GM21786 (cell line): ENCODE data around the gene CDH12.
"Not testable (repeated sequence)": the region's sequence is repeated elsewhere in the genome, so short reads cannot be mapped to it uniquely, and the experiment has no call there.

Experiments used
- ATAC-seq: cut with Tn5 transposase; IDR thresholded peaks from one replicate; pipeline ENCODE4 v1.9.1; 2021; ENCODE audit not compliant: unreplicated experiment

Gene CDH12

DNA sequence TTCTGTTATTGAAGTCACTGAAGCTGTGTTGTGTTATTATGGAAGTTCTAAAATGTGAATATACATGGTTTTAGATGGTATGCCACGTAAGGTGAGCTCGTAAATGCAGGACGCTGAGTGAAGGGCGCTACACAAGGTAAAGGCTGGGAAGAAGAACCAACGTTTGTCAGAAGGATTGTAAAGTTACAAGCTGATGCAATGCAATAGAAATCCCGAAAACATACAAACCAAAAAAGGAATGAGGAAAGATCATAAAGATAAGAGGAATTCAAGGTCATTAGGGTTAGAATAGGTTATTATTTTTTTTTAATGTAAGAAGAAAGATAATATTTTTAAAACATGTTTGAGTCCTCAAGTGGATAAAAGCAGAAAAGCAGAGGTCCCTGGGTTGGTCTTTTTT, 538.6 kb downstream of the CDH12 start:
- no peak for ATAC-seq

DNA sequence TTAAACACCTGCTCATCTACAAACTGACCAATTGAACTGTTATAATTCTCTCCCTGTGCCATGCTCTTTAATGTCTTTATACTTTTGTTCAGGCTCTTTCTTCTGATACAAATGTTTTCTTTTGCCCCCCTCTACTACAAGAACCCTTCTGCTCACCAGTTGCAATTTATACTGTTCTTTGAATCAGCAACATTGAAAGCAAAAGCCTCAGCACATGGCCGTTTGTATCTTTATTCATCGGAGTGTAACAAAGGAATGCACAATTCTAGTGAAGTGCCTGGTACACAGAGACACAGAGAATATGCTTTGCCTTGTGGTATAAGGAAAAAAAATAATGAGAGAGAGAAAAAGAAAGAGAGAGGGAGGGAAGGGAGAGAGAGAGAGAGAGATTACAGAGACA, 547.1 kb downstream of the CDH12 start:
- ATAC-seq: no peak

DNA sequence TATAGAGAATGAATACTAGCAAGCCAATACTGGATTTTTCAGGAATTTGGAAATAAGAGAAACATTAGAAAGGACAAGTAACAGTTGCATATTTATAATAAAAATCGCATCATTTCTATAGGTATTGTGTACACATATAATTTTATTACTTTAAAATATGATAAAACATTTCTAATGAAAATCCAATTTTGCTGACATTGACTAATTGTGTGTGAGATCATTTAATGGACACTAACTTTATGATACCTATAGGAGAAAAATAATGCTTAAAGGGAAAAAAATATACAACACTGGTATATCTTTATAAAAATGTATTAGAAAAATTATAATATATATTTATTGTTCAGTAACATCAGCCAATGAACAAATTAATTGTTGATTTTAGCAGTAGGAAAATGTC, 557.3 kb downstream of the CDH12 start:
- no peak for ATAC-seq

DNA sequence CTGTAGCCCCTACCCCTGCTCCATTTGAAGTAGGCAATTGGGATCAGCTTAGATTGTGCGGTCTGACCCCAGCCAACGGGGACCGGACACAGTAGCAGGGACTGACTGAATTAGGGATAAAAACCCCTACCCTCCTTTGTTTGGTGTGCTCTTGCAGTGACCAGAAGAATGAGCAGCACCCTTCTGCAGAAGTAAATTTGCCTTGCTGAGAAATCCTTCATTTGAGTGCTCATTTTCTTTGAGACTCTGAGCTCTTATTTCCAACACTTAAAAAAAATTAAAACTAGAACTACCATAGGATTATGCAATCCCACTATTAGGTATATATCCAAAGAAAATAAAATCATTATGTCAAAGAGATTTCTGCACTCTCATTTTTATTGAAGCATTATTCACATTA, 560.0 kb downstream of the CDH12 start:
- no peak for ATAC-seq

DNA sequence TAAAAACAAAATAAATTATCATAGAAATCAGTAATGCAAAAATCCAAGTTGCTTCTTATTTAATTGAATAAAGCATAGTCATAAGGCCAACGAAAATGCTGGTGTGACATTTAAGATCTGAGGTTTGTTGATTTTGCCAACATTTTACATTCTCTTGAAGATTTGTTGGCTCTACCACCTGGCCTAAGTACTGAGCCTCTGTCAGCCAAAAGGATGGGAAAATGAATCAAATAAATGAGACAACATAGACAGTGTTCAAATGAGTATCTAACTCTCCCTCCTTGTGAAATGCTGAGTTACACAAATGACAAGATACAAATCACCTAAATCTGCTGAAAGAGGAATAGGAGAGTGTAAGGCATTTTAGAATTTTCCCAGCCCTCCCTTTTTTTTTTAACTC, 575.0 kb downstream of the CDH12 start:
- no peak for ATAC-seq

DNA sequence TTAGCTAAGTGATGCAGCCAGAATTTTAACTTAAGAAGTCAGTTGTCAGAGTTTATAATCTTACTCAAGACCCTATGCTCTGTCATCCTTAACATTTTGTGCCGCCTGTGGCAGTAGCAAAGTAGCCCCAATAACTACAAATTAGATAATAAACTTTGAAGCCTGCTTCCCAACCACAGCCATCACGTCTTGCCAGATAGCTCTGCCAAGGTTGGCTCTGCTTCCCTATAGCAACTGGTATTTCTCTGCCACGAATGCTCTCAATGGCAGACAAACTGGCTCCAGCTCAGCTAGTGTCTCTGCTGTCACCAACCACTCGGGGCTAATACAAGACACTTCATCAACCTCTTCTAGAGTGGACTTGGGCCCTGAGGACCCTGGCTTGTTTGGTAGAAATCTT, 576.1 kb downstream of the CDH12 start:
- no peak for ATAC-seq

DNA sequence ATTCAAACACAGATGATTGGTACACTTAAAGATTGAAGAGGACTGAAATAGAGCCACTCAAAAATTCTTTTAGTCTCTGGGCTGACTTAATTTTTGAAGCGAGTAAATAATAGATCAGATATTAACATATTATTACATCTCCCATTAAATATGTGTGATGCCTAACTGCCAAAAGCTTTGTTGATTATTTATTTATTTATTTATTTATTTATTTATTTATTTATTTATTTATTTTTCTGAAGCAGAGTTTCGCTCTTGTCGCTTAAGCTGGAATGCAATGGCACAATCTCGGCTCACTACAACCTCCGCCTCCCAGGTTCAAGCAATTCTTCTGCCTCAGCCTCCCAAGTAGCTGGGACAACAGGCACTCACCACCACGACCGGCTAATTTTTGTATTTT, 587.3 kb downstream of the CDH12 start:
- not testable (repeated sequence) for ATAC-seq

DNA sequence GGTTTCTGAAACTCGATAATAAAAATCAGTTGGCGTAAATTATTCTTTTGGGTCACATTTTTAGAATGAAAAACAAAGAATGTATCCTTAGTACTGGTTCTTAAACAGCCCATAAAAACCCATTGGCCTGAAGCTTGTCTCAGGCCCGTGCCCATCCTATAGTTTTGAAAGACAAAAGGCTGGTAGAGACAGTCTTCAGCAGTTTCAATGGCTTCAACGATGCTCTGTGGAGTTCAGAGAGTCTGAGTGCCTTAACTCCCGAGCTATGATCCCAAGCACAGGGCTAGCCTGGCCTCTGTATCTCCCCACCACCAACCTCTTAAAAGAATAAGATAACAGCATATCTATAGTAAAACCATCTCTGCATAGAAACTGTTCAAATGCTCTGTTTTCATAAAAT, 595.0 kb downstream of the CDH12 start:
- ATAC-seq: no peak

DNA sequence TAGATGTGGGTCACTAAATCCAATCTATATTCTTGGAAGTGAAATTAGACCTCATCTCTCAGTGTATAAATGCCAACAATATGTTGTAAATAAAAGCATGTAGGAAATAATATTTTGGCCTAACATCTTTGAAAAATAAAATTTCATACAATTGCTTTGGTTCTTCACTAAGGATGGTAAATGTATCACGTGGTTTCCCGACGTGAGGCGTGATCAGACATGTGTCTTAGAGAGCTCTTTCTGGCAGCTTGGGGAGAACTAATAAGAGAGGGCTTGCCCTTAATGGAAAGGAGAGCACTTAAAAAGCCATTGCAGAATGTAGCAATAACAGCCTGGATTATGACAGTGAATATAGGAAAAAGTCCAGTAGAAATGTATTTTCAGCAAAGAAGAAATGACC, 602.6 kb downstream of the CDH12 start:
- ATAC-seq: no peak

DNA sequence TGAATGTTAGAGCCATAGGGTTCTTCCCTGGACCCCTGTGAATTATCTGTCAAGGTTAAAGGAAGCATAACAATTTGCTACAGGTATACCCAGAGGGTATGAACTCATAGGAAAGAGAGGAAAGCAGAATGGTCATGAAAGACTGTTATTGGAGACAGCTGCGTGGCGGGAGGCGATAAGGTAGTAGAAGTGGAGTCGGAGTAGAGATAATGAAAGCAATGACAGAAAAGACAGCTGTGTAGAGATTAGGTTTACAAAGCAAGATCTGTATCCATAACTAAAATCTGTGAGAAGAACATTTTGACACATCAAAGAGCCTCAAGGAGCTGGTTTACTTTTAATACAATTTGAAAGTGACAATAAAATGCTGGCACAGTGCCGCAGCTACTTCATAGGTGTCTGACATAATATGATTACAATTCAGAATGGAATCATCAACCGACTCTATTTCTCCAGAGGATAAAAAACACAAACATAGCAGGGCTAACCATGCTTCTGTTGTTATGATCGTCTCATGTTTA, 603.9 kb downstream of the CDH12 start:
- no peak for ATAC-seq

DNA sequence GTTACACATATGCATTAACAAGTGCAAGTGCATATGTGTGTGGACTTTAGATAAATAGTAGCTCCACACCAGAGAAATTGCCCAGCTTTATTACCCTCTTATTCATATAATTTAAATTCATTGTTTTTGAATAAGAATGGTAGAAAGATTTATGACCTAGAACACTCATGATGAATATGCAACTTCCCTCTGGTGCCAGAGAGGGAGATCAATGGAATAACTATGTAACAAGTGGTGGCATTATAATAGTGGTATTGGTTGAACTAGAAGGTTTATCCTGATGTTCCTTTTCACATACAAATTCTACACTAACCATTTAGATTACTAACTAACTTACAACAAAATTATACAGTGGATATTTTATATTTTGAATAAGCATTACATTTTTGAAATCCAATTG, 607.4 kb downstream of the CDH12 start:
- no peak for ATAC-seq

DNA sequence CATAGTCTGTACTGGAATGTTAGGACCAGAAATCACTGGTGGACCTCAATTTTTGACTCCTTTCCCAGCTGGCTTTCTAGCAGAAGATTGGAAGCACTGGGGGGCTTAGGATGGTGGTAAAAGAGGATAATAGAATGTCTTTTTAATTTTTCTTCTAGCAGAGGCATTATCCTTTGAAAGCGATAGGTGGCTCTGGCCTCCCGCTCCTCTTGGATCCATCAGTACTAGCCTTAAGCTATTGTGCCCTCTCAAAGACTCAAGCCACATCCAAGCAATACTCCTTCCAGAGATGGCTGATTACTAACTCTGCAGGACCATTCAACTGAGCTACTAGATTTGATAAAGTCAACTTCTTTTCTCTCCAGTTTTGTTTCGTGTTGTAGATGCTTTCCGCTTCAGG, 610.6 kb downstream of the CDH12 start:
- no peak for ATAC-seq

DNA sequence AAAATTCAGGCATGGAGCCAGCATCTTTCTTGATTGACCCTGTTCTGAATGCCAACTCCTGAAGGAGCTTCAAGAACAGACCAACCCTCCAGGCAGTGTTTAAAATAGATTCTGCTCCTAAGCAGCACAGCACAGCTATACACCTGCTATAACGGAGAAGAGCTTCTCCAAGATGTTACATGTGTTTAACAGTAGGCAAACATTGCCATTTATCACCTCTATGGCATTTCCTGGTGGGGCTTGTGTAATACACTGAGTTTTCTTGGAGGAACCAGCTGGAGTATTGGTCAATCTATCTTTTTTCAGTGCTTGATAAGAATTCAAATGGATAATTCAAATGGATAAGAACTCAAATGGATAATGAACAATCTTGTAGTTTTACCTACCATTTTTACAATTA, 615.1 kb downstream of the CDH12 start:
- no peak for ATAC-seq

DNA sequence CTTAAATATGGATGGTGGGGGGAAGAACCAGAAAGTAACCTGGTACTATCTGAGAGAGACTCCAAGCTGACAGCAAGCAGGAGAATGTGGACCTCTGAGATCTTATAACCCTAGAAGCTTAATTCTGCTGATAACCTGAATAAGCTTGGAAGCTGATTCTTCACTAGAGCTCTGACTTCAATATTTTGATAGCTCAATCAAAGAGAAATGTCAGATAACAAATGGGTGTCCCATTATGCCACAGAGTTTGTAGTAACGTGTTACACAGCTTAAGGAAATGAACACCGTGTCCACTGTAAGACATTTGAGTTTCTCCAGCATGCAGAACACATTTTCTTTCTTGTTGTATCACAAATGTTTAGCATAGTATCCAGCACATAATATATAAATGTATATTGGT, 626.7 kb downstream of the CDH12 start:
- no peak for ATAC-seq

DNA sequence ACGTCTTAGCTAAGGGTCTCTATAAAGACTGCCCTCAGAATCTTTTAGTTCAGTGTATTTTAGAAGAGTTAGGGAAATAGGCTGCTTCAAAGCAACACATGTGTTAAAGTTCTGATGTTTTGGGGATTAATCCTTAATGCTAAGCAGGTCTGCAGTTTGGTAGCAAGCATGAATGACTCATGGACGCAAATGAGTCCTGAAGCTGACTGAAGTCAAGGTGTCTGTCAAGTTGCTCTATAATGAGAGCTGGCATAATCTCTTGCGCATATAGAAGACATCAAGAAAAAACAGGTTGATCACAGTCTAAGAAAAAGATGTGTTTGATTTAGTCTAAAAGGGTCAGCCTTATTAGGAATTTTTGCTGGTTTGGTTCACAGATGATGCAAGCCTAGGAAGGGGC, 630.1 kb downstream of the CDH12 start:
- no peak for ATAC-seq

DNA sequence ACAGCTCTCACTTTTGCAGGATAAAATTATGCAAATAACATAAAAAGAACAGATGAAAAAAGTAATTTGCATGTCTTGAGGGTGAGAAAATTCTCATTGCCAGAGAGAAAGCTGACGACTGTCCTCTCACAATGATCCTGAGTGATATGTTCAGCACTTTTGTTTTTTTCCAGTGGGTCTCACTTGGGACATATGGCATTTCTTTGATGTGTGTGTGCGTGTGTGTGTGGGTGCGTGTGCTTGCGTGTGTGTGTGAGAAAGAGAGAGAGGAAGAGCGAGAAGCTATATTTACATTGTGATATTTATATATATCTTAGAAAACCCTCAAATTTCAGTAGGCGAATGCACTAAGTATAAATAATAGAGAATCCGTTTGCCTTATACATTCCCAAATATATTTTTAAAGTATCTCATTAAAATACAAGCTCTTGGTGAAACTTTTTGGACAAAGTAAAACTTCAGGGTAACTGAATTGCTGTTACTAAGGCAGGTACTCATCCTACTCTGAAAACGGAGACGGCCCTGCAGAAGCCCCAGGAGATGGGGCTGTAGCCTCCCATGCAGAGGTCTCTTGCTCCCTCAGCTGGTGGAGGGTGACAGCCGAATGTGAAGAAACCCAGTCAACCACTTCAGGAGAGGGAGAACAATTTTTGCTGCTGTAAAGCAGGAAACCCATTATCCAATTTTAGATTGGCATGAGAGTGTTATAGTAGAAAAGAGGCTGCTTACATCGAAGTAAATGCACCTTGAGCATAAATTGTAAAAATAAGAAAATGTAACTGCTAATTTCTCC, 639.2 kb downstream of the CDH12 start:
- ATAC-seq: not testable (repeated sequence)

DNA sequence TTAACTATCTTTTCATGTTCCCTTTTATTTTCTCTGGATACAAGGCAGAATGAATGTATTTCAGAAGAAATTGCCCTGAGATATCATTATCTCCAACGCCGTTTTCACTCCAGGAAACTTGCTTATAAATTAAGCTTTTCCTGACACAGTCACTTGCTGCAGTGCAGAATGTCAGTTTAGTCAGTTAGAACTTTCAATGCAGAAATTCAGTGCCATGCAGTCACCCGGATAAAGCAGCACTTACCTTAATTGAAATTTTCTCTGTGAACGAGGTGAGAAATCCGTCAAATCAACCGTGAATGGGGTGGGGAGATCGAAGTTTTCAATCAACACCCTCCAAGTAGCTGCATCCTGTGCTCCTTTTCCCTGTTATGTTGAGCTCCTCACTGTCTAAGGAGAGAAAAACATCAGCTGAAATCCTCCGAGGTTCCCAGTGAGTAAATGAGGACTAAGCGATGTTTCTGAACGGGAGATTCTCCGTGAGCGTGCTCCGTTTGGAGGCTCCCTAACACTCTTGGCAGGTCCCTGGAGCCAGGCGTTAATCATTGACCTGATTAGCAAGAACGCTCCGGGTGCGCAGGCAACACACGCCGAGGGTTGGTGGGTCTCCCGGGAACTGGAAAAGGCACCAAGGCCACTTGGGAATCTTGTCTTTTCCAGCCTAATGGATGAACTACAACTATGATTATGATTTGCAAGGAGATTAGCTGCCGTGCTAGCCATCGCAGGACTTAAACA, 640.7 kb downstream of the CDH12 start:
- not testable (repeated sequence) for ATAC-seq

DNA sequence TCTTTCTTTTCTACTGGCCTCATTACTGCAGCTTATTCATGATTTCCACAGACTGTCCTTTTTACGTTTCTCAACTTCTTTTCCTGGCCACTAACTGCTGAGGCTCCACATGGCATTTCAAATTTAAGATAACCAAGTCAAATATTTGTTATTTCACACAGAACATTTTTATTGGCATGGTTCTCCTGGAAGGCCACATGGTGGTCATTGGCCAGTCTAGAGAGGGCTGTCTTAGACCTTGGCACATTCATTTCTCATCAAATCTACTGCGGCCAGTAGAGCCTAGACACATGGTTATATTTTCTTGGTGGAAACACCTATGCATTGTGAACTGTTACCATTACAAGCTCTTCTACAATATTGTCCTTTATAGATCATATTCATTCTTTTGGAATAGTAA, 644.7 kb downstream of the CDH12 start:
- not testable (repeated sequence) for ATAC-seq

DNA sequence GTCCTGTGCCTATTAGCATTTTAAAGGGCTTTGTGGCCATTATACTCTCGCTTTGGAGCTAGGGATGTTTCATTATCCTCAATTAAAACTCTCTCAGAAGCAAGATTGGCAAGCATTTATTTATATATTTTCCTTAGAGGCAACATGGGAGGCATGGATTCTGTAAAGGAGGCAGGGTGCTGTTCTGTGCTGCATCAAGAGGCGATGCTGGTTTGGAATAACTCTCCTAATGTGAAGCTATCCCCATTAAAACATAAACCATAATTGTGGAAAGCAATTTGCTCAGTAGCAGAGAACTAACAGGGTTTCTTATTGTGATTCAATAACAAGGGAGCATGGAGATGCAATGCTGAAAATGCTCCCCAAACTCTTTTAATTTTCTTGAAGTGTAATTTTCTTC, 664.5 kb downstream of the CDH12 start:
- not testable (repeated sequence) for ATAC-seq

DNA sequence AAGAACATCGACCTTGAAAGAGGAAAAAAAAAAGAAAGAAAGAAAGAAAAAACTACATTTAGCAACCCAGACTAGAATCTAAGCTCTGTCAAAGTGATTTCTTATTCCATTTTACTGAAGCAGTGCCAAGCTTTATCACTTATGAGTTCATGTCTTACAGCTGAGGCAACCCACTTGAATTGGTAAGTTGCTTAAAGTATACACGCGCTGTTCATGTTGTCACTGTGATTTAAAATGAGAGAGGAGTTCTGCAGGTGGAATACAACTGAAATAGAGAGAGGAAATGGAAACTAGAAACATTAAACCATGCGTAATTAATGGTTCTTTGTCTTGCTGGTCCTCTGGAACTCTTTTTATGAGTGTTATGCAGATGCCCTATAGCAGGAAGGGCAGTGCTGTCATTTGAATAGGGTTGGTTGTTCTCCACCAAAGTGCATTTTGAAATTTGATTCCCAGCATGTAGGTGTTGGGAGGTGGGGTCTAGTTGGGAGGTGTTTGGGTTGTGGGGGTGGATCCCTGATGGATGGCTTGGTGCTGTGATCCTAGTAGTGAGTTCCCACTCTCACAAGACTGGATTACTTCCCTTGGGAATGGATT, 665.4 kb downstream of the CDH12 start:
- not testable (repeated sequence) for ATAC-seq

DNA sequence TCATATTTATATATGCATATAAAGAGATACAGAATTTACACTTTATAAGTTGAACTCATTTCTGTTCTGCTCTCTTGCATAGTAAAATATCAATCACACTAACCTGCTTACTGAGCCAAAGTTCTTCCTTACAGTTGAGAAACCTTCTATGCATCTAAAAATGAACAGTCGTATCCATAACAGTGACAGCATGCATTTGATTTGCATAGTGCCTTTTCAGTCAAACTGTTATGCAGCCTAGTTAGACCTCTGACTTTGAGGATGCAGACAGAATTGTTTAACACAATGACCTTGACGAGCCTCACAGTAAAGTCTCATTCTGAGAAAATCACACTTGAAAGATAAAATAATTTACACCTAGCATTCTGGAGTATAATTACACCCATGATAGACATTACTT, 683.9 kb downstream of the CDH12 start:
- not testable (repeated sequence) for ATAC-seq

DNA sequence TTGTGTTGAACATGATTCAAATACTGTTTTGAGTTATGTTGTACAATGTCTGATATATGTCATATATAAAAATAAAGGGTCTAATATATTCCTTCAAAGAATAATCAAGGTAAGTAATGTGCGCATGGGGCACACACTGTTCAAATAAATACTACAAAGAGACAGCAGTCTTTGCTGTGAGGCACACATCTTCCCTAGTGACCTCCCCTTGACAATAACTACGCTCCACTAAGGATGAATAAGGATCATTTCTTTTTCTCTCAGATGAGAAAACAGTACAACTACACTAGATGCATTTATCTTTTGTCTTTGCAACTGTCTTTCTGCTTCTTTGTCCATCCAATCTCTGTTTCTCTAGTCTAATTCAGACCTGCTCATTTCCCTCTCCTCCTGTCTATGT, 684.4 kb downstream of the CDH12 start:
- not testable (repeated sequence) for ATAC-seq
